Breast epithelium (tissue), 3 donors: Measurements from ENCODE around the gene H2AZ1.

Source experiments
- POLR2A ChIP-seq: fragments of 450-650 bp; IDR thresholded peaks from one replicate; pipeline ENCODE4 v1.6.1; 2016; ENCODE audit warnings: antibody characterized with exemption, mild to moderate bottlenecking, moderate library complexity
- TF ChIP-seq, protein P1 (sequence below), 3 donors: fragments of 450-650 bp; IDR thresholded peaks; one replicate each; pipeline ENCODE4 v1.5.1; 2016 to 2017; ENCODE audit warnings: antibody characterized with exemption in 3 of 3, mild to moderate bottlenecking in 3 of 3, moderate library complexity in 3 of 3

DNA sequence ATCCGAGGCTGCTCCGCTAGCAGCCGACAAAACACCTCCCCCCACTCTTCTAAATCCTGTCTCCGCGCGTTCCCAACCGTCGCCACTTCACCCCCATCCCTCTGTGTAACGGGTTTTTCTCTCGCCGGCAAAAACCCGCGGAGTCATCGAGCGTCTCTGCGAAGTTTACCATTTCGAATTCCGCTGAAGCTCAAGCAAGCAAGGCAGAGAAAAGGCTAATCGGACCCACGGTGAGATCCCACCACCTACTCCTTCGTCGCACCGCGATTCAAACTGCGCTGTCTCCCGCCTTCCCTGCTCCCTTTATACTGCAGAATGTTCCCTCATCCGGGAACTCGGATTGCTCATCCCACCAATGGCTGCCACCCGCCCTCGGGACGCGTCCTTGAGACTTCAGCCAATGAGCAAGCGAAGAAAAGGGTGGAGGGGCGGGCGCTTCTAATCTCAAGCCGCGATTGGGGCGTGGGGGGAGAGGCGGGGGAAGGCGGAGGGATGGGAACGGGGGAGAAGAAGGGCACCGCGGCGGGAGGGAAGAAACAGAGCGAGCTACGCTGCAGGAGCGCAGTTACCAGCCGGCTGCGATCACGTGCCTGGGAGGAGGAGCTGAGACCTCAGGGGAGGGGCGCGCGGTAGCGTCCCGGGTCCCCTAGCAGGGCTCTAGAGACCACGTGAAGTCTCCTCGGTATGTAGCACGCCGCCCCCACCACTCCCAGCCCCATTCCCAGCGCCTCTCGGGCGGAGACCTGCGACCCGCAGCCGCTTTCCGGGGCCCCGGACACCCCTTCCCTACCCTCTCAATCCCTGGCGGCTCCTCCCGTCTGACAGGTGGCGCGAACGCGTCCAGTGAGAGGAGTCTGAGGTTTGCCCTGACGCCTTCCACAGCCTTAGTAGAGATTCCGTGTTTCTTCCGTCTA, at the start of gene H2AZ1:
- TF ChIP-seq, protein P1, sequence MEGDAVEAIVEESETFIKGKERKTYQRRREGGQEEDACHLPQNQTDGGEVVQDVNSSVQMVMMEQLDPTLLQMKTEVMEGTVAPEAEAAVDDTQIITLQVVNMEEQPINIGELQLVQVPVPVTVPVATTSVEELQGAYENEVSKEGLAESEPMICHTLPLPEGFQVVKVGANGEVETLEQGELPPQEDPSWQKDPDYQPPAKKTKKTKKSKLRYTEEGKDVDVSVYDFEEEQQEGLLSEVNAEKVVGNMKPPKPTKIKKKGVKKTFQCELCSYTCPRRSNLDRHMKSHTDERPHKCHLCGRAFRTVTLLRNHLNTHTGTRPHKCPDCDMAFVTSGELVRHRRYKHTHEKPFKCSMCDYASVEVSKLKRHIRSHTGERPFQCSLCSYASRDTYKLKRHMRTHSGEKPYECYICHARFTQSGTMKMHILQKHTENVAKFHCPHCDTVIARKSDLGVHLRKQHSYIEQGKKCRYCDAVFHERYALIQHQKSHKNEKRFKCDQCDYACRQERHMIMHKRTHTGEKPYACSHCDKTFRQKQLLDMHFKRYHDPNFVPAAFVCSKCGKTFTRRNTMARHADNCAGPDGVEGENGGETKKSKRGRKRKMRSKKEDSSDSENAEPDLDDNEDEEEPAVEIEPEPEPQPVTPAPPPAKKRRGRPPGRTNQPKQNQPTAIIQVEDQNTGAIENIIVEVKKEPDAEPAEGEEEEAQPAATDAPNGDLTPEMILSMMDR (IDR thresholded peaks at IDR 0.05), result peak in 1 of 3 donors; percentile 31
- TF ChIP-seq POLR2A, result peak; percentile 90
